ENCODE results near the gene MEF2D. TPM values are rescaled to one million over a fixed set of nuclear protein-coding genes. Genes with fewer than 3 reads are reported as not detected.

MEF2D gene
- total RNA-seq, 2 donors from 2014 or later: 76.1 to 101 TPM

DNA sequence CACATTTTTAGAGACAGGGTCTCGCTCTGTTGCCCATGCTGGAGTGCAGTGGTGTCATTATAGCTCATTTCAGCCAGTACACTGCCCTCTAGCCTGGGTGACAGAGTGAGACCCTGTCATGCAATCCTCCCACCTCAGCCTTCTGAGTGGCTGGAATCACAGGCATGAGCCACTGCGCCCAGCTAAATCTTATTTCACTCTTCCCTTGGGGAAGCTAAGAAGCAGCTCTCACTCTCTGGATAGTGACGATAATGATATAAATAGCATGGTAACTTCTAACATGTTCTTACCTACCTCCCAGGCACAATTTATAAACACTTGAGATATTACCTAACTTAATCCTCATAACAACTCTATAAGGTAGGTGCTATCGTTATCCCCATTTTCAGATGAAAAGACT is 46.9 kb upstream of the MEF2D start:
- TF ChIP-seq, protein P1, sequence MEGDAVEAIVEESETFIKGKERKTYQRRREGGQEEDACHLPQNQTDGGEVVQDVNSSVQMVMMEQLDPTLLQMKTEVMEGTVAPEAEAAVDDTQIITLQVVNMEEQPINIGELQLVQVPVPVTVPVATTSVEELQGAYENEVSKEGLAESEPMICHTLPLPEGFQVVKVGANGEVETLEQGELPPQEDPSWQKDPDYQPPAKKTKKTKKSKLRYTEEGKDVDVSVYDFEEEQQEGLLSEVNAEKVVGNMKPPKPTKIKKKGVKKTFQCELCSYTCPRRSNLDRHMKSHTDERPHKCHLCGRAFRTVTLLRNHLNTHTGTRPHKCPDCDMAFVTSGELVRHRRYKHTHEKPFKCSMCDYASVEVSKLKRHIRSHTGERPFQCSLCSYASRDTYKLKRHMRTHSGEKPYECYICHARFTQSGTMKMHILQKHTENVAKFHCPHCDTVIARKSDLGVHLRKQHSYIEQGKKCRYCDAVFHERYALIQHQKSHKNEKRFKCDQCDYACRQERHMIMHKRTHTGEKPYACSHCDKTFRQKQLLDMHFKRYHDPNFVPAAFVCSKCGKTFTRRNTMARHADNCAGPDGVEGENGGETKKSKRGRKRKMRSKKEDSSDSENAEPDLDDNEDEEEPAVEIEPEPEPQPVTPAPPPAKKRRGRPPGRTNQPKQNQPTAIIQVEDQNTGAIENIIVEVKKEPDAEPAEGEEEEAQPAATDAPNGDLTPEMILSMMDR (IDR thresholded peaks at IDR 0.05): no peak
- Histone ChIP-seq H3K9me3 (no peaks in the 10 kb centered on the region), H3K27me3 (replicated peaks; ENCODE audit: insufficient read depth) (no peaks in the 10 kb centered on the region), H3K36me3 (no peaks in the 10 kb centered on the region), H3K27ac (no peak overlapping the region), H3K4me3 (no peak overlapping the region), H3K4me1 (ENCODE audit: control insufficient read depth in 1 of 2, low read depth in 2 of 2) (no peaks in the 10 kb centered on the region)
- DNase-seq (ENCODE audit: low spot score) (no peak), ATAC-seq (ENCODE audit: insufficient number of reproducible peaks, low FRiP score, low read depth) (no peak)

DNA sequence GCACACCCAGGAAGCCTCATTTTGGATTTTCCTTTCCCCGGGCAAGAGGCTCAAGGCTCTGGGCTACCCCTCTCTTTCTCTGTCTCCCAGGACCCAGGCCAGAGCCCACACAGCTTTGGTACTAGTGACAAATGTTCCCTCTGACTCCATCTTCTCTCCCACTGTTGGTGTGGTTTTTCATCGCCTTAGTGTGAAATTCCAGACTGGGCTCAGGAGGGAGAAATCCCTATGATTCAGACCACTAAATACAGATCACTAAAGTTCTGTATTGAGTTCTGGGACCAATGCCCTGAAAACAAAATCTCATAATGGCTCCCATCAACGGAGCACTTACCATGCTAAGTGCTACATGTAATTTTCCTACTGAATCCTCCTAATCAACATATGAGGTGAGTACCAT is 45.7 kb upstream of the MEF2D start:
- Histone ChIP-seq H3K27ac (no peak overlapping the region), H3K4me1 (ENCODE audit: control insufficient read depth in 1 of 2, low read depth in 2 of 2) (no peaks in the 10 kb centered on the region), H3K4me3 (no peak overlapping the region), H3K36me3 (no peaks in the 10 kb centered on the region), H3K9me3 (no peaks in the 10 kb centered on the region), H3K27me3 (replicated peaks; ENCODE audit: insufficient read depth) (no peaks in the 10 kb centered on the region)
- ATAC-seq (ENCODE audit: insufficient number of reproducible peaks, low FRiP score, low read depth): no peak
- DNase-seq (ENCODE audit: low spot score): no peak
- TF ChIP-seq, protein P1 (IDR thresholded peaks at IDR 0.05): no peak

DNA sequence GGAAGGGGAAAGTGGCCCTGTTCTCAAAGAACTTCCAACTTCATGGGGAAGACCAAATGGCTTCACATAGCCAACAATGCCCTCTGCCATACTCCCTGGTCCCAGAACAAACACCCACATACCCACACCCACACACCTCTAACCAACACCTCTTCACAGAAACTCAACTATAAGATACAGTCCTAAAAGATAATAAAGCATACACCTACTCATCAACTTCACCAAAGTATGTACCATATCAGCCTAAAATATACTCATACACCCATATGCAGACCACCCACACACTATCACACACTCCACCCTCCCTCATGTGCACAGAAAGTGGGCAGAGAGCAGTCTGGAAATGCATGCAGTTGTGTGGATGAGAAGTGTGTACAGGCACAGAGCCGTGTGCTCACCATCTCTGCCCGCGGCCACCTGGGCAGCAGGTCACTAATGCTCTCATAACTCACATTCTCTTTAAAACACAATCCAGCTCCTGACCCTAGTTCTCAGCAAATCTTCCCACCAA is 44.1 kb upstream of the MEF2D start:
- Histone ChIP-seq H3K4me3 (no peak overlapping the region), H3K36me3 (no peaks in the 10 kb centered on the region), H3K4me1 (ENCODE audit: control insufficient read depth in 1 of 2, low read depth in 2 of 2) (no peaks in the 10 kb centered on the region), H3K27me3 (replicated peaks; ENCODE audit: insufficient read depth) (no peaks in the 10 kb centered on the region), H3K9me3 (no peaks in the 10 kb centered on the region), H3K27ac (no peak overlapping the region)
- TF ChIP-seq, protein P1 (IDR thresholded peaks at IDR 0.05): no peak
- DNase-seq (ENCODE audit: low spot score) (no peak), ATAC-seq (ENCODE audit: insufficient number of reproducible peaks, low FRiP score, low read depth) (no peak)

DNA sequence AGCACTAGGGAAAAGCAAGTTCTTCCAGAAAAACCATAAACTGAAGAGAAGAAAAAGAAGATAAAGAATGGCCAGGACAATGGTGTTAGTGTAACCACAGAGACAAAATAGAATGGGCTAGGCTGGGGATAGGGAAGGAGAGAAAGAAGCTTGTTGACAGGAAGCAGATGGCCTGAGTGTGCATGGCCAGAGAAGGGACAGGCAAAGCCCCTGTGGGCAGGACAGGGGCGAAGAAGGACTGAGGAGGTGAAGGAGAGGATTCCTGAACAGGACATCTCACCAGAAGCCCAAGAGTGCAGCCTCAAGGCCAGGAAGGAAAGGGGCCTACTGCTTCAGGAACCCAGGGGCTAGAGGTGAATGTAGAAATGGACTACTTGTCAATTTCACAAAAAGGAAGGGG is 42.5 kb upstream of the MEF2D start:
- Histone ChIP-seq H3K4me1 (ENCODE audit: control insufficient read depth in 1 of 2, low read depth in 2 of 2) (no peaks in the 10 kb centered on the region), H3K27me3 (replicated peaks; ENCODE audit: insufficient read depth) (no peaks in the 10 kb centered on the region), H3K4me3 (no peak overlapping the region), H3K27ac (no peak overlapping the region), H3K9me3 (no peaks in the 10 kb centered on the region), H3K36me3 (no peaks in the 10 kb centered on the region)
- ATAC-seq (ENCODE audit: insufficient number of reproducible peaks, low FRiP score, low read depth): no peak
- TF ChIP-seq, protein P1 (IDR thresholded peaks at IDR 0.05): no peak
- no peak for DNase-seq (ENCODE audit: low spot score)

DNA sequence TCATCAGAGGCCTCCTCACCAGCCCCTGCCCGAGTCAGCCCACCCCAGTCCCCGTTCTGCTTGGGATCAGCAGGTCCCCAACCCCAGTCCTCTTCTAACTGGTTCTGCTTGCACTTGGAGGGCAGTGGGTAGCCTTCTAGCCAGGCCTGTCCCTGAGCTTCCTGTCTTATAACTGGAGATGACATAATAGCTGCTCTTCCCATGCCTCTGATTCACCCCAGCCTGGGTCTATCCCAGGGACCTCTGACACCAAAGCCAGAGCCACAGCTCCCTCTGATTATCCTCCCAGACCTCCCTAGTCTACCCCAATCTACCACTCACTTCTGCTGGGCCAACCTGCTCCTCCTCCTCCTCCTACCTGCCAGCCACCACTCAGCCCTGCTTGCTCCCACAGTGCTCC is 40.4 kb upstream of the MEF2D start:
- H3K9me3 ChIP-seq: no peaks in the 10 kb centered on the region
- DNase-seq (ENCODE audit: low spot score) (no peak), ATAC-seq (ENCODE audit: insufficient number of reproducible peaks, low FRiP score, low read depth) (no peak)
- H3K4me3 ChIP-seq: no peak overlapping the region
- H3K4me1 ChIP-seq (ENCODE audit: control insufficient read depth in 1 of 2, low read depth in 2 of 2): no peaks in the 10 kb centered on the region
- no peaks in the 10 kb centered on the region for H3K27me3 ChIP-seq (replicated peaks; ENCODE audit: insufficient read depth)
- TF ChIP-seq, protein P1 (IDR thresholded peaks at IDR 0.05): no peak
- no peak overlapping the region for H3K27ac ChIP-seq
- no peaks in the 10 kb centered on the region for H3K36me3 ChIP-seq

Data from thoracic aorta (tissue), 2 donors.